Left renal pelvis (tissue), 4 donors: ENCODE data around the gene GPR63. TPM values are rescaled to one million over a fixed set of nuclear protein-coding genes. Genes with fewer than 3 reads are reported as not detected.
"Not testable (repeated sequence)": the region's sequence is repeated elsewhere in the genome, so short reads cannot be mapped to it uniquely, and the experiment has no call there.

Source experiments
- DNase-seq, 4 donors: peaks; one replicate each; pipeline ENCODE4 v3.0.0-alpha.2; 2013; ENCODE audit warnings: low read depth in 4 of 4, low spot score in 3 of 4
- polyA plus RNA-seq, 4 donors: library from polyadenylated mRNA; unstranded; fragments of 120-200 nt; gene quantifications; one replicate each; pipeline ENCODE4 v1.2.1, GENCODE V29; 2013; ENCODE audit not compliant: insufficient read length in 4 of 4

Gene GPR63
- 1 to 10 TPM; 3.2 to 4.2 (median 3.3) TPM for polyA plus RNA-seq

- peak in 3 of 4 donors; percentile 39 to 52 (median 42) for DNase-seq
These were observed at the start of gene GPR63 for GRCh38 chr6:96837081-96837971. Gene GPR63, minus strand, starts transcription at chr6:96837477. Its CDS starts 37,746 bp downstream, at chr6:96799731.

- DNase-seq = no peak
These were observed 49.2 kb upstream of the GPR63 start for GRCh38 chr6:96886519-96886918.

GRCh38 chr6:96885187-96885631, 47.9 kb upstream of the GPR63 start:
- not testable (repeated sequence) for DNase-seq

GRCh38 chr6:96878143-96878542, 40.9 kb upstream of the GPR63 start:
- DNase-seq = peak in 1 of 4 donors; percentile 5

- DNase-seq = no peak
These were observed 39.7 kb upstream of the GPR63 start for GRCh38 chr6:96876886-96877545.

- DNase-seq = no peak
These were observed 35.7 kb upstream of the GPR63 start for GRCh38 chr6:96872976-96873375.

- DNase-seq = no peak
These were observed 27.8 kb upstream of the GPR63 start for GRCh38 chr6:96865055-96865405.

GRCh38 chr6:96864216-96865054, 27.2 kb upstream of the GPR63 start:
- no peak for DNase-seq

GRCh38 chr6:96862560-96862959, 25.3 kb upstream of the GPR63 start:
- DNase-seq = no peak

- DNase-seq = no peak
These were observed 24.3 kb upstream of the GPR63 start for GRCh38 chr6:96861588-96861987.

GRCh38 chr6:96856856-96857255, 19.6 kb upstream of the GPR63 start:
- no peak for DNase-seq

GRCh38 chr6:96853083-96853482, 15.8 kb upstream of the GPR63 start:
- no peak for DNase-seq

GRCh38 chr6:96852605-96853004, 15.3 kb upstream of the GPR63 start:
- DNase-seq = no peak

GRCh38 chr6:96851858-96852257, 14.6 kb upstream of the GPR63 start:
- no peak for DNase-seq

- no peak for DNase-seq
These were observed 12.3 kb upstream of the GPR63 start for GRCh38 chr6:96849615-96850014.

- DNase-seq = no peak
These were observed 7.3 kb upstream of the GPR63 start for GRCh38 chr6:96844530-96844929.

- no peak for DNase-seq
These were observed 4.1 kb upstream of the GPR63 start for GRCh38 chr6:96841345-96841744.

GRCh38 chr6:96836631-96837080, 621 bp downstream of the GPR63 start:
- DNase-seq = peak in 1 of 4 donors; percentile 46

GRCh38 chr6:96834070-96834469, 3.2 kb downstream of the GPR63 start:
- no peak for DNase-seq

GRCh38 chr6:96832780-96833179, 4.5 kb downstream of the GPR63 start:
- DNase-seq = no peak

GRCh38 chr6:96826865-96827264, 10.4 kb downstream of the GPR63 start:
- DNase-seq = no peak
